Urothelium cell line (cell line): ENCODE results near the gene KCNIP1.

Experiments
- DNase-seq: peaks from one replicate; pipeline ENCODE4 v3.0.0; 2011; ENCODE audit warnings: low spot score, mixed read lengths
- FAIRE-seq: peaks from 2 replicates; lab custom pipeline; 2011; peaks lifted over from hg19 to GRCh38; lab: Jason Lieb, UNC

KCNIP1 gene

DNA sequence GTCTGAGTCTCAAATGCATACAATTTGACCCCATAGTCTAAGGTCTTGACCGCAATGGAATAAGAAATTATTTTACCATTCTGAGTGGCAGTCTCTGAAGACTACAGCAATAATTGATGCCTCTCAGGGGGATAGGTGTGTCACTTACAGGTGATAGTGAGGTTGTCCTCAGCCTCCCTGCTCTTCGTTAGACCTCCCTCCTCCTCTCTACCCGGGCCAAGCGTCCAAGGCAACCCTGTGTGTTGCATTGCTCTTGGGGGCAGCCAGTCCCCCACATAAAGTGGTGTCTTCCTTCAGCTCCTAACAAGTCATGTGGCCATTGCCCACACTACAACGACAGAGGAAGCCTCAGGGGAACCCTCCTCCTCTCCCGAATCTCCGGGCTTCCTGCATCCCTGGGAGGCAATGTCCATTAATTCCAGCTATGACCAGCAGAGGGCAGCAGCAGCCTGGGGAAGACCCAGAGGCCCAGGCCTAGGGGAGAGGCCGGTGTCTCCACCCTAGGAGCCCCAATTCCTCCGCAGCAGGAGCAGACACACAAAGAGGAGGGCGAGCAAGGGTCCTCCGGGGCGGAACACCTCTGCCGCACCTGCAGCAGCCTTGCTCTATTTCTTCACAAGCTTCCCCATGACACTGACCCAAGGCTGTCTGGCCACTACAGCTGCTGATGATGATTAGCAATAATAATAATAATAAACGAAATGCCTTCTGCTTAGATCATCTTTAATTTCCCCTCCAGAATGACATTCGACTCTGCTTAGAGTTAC, 134.8 kb downstream of the KCNIP1 start:
- FAIRE-seq (no peak), DNase-seq (peak; percentile 79)

DNA sequence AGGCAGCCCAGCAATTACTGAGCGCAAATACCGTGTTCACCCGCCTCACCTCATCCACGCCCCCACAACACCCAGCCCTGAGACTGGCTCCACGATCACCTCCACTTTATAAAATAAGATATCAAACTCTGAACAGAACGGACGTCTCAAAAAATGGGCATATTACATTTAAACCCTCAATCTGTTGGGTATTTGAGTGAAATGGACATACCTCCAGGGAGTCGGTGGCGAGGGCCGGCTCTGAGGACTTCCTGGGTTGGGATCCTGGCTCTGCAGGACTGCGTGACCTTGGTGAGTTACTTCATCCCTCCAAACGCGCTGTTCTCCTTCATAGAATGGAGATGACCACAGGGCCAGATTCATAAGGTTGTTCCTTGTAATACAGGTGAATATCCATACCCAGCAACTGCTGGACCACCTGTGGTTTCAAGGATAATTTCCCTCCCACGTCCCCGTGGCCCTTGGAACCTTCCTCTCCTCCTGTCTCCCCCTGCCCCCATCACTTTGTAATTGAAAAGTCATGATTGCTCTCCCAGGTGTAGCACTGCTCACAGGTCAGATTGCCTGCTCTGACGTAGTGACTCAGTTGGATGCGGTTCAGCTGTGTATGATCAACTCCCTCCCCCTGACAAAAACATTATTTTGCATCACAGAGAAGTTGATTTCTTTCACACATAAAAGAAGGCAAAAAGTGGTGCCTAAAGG, 135.6 kb downstream of the KCNIP1 start:
- FAIRE-seq (no peak), DNase-seq (no peak)

DNA sequence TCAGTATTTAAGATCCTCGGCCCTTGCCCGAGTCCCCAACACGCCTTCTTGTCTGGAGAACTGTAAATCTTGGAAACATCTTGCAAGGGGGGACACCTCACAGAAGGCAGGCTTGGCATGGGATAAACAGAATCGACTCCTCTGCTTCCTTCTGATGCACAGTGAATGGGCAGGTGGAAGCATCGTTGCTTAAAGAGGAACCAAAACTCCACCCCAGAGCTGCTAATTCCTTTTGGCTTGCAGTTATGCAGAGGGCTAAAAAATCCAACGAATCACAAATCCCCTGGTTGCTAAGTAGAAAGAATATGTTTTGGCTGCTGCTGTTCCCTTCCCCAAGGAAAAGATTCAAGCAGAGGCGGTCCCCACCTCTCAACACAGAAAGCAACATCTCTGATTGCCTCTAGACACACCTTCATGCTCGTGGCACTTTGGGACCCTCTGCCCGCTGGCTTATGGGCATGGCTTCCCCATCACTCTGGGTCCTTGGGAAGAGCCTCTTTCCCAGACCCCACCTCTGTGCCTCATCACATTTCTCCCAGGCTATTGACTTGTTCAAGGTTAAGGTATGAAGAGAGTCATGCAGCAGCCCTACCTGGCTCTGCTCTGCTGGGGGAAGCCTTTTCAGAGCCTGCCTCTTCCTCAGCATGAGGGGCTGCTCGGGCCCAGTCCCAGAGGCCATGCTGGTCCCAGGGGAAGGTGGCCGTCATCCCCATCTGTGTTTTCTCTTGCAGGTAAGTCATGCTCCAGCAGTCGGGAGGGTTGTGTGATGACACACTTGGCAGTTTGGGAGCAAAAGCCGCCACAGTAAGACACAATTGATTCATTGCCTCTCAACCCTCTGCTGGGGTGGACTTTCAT, 137.1 kb downstream of the KCNIP1 start:
- FAIRE-seq (no peak), DNase-seq (no peak)

DNA sequence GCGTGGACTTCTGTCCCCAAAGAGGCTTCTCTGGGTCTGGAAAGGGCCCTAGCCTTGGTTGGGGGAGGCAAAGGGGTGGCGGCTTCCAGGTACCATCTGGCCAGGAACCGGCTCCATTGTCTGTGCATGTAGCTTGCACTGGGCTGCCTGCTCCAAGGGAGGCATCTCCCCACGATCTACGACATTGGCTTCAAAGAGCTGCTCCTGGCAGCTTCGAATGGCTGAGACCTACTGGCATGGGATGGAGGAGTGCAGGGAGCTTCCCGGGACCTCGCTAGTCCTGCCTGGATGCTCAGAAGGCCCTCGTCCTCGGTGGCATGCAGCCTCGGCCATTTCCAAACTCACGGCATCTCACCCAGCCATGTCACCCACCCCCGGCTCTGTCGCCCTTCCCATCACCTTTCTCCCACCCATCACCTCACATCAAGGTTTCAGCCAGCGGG, 137.8 kb downstream of the KCNIP1 start:
- no peak for FAIRE-seq
- DNase-seq: no peak

DNA sequence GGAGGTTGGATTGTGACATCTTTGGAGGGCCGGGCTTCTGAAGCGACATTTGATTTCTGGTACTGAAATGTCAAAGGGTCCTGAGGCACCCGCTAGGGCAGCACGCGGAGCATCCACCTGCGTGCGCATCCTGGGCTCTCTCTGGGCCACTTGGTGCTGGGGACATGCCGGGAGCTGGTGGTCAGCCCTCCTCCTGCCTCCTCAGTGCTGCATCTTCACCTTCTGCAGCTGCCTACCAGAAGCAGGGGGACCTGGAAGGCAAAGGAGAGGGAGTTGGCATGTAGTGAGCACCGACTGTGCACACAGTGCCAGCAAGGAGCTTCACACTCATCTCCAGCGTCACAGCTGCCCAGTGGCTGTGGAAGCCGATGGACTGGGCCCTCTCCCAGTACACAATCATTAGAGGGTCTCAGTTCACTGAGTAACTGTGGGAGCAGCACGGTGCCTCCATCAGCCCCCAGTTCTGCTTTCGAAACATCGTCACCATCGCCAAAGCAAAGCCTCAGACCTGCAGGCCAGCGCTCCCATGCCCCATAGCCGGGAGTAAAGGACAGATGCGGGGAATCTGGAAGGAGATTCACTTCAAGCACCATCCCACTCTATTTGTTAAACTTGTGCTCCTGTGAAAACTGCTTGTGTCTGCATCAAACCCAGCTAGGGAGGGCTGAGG, 138.4 kb downstream of the KCNIP1 start:
- no peak for FAIRE-seq

DNA sequence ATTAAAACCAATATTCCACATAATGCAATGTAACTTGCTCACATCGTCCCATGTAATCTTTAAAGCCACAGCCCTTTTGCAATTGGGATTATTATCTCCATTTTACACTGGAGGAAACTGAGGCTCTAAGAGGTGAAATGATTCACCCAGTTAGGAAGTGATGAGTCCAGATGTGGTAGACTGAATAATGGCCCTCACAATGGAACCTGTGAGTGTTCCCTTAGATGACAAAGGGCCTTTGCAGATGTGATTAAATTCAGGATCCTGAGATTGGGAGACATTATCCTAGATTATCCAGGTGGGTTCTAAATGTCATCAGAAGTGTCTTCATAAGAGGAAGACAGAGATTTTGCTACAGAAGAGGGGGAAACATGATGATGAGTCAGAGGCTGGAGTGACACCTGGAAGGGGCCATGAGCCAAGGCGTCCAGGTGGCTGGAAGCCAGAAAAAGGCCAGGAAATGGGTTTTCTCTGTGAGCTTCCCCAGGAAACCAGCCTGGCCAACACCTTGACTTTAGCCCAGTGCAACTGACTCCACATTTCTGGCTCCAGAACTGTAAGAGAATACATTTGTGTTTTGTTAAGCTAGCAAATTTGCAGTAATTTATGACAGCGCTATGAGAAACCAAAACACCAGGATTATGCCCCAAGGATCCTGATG, 139.1 kb downstream of the KCNIP1 start:
- FAIRE-seq (no peak), DNase-seq (peak; percentile 62)

More for the DNA sequence above, 138.4 kb downstream of the KCNIP1 start:
- DNase-seq: no peak

DNA sequence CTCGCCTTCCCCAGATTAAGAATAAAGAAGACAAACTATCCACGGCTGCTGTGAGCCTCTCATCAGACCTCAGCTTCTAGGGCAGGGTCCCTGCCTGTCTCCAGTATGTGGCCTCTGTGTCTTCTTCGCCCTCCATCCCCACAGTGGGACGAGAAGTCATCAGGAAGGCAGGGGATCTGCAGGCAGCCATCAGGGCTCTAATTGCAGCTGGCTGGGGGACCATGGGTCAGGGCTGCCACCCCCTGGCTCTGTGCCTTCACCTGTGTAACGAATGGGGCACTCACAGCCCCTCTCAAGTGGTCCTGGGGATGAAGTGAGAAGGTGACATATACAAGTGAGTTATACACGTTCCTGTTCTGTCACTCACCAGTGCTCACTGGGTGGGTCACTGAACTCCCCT, 139.8 kb downstream of the KCNIP1 start:
- no peak for FAIRE-seq
- no peak for DNase-seq

DNA sequence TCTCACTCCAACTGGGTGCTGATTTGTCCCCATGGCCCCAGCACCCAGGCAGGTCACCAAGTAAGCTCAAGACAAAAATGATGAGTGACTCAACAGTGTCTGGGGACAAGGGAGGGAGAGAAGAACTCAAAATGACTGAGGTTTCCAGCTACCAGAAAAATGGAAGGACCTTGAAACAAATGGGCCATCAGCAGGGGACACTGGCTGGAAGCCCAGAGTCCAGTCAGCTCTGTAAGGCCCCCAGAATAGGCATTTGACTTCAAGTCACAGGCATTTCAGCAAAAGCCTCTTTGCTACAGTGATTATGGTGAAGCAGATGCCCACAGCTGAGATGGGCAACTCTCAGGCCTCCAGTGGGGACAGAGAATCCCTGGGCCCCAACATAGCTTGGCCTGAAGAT, 140.7 kb downstream of the KCNIP1 start:
- DNase-seq: no peak
- FAIRE-seq: no peak

DNA sequence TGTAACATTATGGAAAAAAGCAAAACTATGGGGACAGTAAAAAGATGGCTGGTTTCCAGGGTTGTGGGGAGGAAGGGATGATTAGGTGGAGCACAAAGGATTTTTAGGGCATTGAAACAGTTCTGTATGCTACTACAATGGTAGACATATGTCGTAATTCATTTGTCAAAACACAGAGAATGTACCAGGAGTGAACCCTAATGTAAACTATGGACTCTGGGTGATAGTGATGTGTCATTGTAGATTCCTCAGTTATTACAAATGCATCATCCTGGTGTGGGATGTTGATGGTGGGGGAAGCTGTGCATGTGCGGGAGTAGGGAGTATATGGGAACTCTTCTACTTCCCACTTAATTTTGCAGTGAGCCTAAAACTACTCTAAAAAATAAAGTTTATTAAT, 144.7 kb downstream of the KCNIP1 start:
- no peak for FAIRE-seq
- peak; percentile 31 for DNase-seq

DNA sequence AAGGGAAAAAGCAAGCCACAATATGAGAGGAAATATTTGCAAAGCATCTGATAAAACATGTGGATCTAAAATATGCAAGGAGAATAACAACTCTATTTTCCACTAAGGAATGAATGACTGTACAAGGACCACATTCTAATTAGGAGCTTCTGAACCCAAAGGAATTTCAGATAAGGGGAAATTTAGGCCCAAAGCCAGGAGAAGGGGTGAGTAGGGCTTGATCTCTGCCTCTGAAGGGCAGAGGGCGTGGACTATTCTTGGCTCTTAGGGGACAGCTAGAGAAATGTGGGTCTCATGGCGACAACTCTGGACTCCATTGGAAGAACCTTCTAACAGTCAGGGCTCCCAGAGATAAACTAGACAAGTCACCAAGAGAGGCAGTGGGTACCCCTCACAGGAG, 147.0 kb downstream of the KCNIP1 start:
- DNase-seq (no peak), FAIRE-seq (no peak)

DNA sequence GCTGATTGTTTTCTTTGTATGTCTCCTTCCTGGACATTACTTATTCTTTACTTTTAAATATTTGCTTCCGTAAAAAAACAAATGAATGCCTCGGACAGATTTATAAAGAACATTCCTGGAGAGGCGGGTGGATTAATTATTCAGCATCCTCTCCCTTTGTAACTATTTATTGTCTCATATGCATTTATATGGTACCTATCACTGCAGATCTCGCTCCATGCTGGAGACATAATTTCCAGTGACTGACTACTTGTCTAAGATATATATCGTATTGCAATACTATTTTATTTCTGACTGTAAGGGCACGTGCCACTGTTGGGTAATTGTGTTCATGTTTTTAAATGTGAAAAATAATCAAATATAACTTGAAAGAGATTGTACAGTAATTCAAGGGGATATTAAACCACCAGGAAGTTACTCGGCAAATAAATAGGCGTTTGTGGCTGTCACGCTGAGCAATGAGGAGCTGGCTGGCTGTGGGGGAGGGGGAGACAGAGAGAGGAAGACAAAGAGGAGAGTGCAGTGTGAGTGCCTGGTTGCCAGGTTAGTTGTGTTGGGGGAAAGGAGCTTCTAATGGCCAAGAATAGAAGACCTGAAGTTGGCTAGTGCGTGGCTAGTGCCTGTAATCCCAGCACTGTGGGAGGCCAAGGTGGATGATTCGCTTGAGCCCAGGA, 147.9 kb downstream of the KCNIP1 start:
- no peak for FAIRE-seq
- no peak for DNase-seq

DNA sequence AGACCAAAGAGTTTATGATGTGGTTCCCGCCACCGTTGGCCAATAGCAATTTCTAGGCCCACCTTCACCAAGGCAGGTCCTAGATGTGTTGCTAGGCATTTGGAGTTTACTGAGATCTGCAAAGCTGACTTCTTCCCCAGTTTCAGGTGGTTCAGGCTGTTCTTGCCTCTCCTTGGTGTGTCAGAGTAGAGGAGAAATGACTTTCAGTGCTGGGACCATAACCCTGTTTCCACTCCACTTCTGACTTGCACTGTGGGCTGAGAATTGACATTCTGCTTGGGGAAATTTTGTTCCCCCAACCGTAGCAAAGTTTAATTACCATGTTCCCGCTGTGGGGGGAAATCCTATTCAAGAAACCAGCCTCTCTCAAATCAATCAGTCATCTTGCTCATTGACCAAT, 151.7 kb downstream of the KCNIP1 start:
- FAIRE-seq: no peak
- no peak for DNase-seq

DNA sequence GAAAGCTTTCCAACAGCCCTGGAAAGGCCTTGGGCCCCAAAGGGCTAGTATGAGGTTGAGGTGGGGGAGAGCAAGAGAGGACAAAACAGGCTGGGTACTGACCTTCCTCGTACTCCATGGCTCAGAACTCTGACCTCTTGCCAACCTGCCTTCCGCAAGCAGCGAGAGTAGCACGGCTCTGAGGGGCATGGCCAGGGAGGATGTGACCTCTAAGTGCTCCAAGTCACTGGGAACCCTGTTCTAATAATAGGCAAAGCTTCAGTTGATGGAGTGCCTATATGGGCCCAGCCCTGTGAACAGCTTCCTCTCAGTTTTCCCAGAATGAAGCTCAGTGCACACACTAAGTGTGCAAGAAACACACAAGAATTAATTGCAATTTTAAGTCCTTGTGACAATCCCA, 152.1 kb downstream of the KCNIP1 start:
- DNase-seq (no peak), FAIRE-seq (no peak)

DNA sequence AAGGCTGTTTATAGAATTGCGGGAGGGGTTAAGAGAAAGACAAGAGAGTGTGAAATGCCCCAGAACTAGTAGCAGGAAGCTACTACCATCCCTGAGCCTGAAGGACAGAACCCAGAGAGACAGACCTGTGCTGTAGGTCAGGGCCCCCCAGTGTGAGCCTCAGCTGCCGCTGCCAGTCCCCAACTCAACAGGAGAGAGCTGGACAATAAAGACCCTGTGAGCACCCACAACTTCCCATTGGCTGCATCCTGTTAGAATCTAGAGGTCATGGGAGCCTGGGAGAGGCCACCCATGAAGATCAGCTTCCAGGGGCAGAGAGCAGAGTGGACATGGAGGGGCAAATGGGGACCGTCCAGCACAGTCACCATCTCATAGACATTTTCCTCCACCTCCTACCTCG, 152.5 kb downstream of the KCNIP1 start:
- DNase-seq (no peak), FAIRE-seq (no peak)

DNA sequence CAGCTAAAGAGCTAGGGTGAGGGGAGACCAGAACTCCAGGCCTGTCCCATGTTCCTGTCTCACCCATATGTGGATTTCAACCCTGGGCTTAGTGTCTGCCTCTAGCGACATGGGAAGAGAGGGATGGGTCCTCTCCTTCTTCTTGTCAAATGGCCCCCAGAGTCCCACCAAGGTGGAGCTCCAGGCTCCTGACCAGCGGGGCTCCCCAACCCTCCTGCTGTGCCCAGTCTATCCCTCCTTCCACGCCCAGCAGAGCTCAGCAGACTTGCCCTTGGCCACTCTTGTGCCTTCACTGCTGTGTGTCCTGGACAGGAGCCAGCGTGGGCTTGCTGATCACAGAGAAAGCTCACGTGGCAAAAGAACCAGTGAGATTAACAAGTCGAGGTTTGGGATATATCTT, 156.7 kb downstream of the KCNIP1 start:
- FAIRE-seq: no peak
- no peak for DNase-seq

DNA sequence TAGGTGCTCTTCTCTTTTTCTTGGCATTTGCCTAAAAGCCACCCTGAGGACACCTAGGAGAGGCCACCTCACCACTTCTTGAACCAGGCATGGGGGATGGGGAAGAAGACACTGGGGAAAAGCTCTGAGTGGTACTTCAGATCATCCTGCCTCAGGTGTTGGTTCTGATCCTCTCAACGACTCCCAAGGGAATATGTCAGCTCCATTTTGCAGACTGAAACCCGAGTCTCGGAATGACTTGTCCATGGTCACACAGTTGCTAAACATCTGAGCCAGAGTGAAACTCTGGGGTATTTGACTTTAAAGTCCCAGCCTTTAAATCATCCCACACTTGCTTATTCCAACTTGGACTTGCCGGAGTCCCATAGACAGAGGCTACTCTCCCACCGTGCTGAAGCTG, 159.1 kb downstream of the KCNIP1 start:
- FAIRE-seq (no peak), DNase-seq (no peak)

DNA sequence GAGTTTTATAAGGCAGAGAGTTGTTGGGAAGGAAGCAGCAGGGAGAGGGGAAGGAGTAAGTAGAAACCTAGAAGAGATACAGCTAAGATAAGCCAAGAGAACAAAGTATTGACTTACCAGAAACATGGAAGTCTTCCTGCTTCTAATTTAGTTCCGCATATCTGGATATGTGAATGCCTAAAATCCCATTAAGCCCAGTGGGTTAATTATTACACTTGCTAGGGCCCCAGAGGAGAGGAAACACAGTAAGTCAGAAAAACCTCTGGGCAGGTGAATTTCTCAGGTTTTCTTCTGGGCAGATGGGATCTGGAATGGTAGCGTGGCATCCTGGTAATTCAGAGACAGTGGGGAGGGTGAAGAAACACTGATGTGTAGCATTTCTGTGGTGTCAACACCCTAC, 175.0 kb downstream of the KCNIP1 start:
- FAIRE-seq (no peak), DNase-seq (no peak)

DNA sequence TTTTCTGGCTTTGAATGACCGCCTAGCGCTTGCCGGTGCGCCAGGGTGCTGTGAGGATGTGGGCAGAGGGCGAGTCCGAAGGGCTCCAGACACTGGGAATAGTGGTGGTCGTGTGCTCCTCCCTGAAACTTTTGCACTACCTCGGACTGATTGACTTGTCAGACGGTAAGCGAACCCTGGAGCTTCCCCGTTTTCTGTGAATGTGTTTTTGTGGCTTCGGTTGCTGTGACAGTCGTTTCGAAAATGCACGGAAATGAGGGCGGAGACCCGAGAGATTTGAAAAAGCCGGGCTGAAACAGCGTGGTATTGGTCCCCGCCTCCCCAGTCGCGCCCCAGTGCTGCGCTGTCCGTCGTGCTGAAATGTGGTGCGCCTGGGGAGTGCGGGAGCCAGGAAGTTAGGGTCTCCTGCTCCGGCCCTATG, 177.2 kb downstream of the KCNIP1 start:
- FAIRE-seq: no peak
- peak; percentile 77 for DNase-seq

DNA sequence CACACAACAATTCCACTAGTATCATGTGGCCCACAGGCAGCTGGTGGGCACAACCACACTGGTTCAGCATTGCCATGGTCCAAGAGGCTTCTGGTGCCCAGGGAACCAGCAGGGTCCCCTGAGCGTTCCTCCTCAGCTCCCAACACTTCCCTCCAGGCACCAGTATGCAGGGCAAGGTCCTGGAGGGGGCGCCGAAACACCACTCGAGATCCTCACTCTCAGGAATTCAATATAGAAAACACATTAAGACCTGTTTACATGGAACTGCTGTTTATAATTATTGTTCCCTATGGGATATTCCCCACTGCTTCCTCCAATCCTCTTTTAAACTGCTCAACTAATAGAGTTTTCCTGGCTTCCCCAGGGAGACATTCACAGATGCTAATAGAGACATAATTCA, 187.8 kb downstream of the KCNIP1 start:
- DNase-seq: no peak
- no peak for FAIRE-seq

DNA sequence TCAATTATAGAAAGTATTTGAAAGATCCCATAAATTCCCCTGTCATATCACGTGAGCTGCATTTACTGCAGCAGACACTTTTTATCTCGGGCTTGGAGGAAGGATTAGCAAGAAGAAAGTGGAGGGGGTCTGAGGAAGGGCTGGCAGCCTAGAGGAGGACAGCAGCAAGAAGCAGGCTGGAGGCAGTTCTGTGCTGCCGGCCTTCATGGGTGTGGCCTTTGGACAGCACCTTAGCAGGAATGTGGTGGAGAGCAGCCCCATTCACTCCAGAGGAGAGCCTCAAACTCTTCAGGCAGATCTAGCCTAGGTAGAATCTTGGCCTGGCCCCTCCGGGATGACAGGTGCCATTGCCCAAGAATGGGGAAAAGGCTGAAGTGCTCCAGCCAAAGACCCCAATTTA, 189.9 kb downstream of the KCNIP1 start:
- DNase-seq (peak; percentile 12), FAIRE-seq (no peak)
